HG03097 (cell line): ENCODE data around the gene FRA10AC1.

ENCODE experiments used
- ATAC-seq: cut with Tn5 transposase; IDR thresholded peaks from one replicate; pipeline ENCODE4 v1.9.1; 2021; ENCODE audit not compliant: unreplicated experiment, low FRiP score

Gene FRA10AC1

GRCh38 chr10:93639791-93640190 lies 62.6 kb downstream of the FRA10AC1 start:
- ATAC-seq: no peak

- ATAC-seq: no peak
Observed at GRCh38 chr10:93630625-93631557, 71.5 kb downstream of the FRA10AC1 start.

- no peak for ATAC-seq
Observed at GRCh38 chr10:93629647-93630305, 72.6 kb downstream of the FRA10AC1 start.

GRCh38 chr10:93628858-93629257 lies 73.5 kb downstream of the FRA10AC1 start:
- ATAC-seq: no peak

- ATAC-seq: no peak
Observed at GRCh38 chr10:93622942-93623341, 79.5 kb downstream of the FRA10AC1 start.

GRCh38 chr10:93620925-93621324 lies 81.5 kb downstream of the FRA10AC1 start:
- ATAC-seq: no peak
